ENCODE measurements around the gene SIGLEC1.

Gene SIGLEC1

GRCh38 chr20:3719046-3719445 lies 6.6 kb upstream of the SIGLEC1 start:
- TF ChIP-seq CTCF (IDR thresholded peaks at IDR 0.05; ENCODE audit: insufficient read depth, missing control alignments): no peak
- DNase-seq (ENCODE audit: insufficient read length, low spot score): no peak

GRCh38 chr20:3716195-3716834 lies 3.9 kb upstream of the SIGLEC1 start:
- no peak for FAIRE-seq
- peak; percentile 55 for TF ChIP-seq CTCF (IDR thresholded peaks at IDR 0.05; ENCODE audit: insufficient read depth, missing control alignments)
- no peak for DNase-seq (ENCODE audit: insufficient read length, low spot score)

More at GRCh38 chr20:3719046-3719445, 6.6 kb upstream of the SIGLEC1 start:
- no peak for FAIRE-seq

- no peak for DNase-seq (ENCODE audit: insufficient read length, low spot score)
These were observed 1.7 kb upstream of the SIGLEC1 start for GRCh38 chr20:3714092-3714491.

GRCh38 chr20:3711484-3711941 lies 887 bp downstream of the SIGLEC1 start:
- no peak for DNase-seq (ENCODE audit: insufficient read length, low spot score)
- TF ChIP-seq CTCF (IDR thresholded peaks at IDR 0.05; ENCODE audit: insufficient read depth, missing control alignments): no peak
- no peak for FAIRE-seq

More at GRCh38 chr20:3714092-3714491, 1.7 kb upstream of the SIGLEC1 start:
- no peak for TF ChIP-seq CTCF (IDR thresholded peaks at IDR 0.05; ENCODE audit: insufficient read depth, missing control alignments)
- no peak for FAIRE-seq

- FAIRE-seq: no peak
- peak; percentile 66 for TF ChIP-seq CTCF (IDR thresholded peaks at IDR 0.05; ENCODE audit: insufficient read depth, missing control alignments)
- peak; percentile 42 for DNase-seq (ENCODE audit: insufficient read length, low spot score)
These were observed 1.5 kb downstream of the SIGLEC1 start for GRCh38 chr20:3710703-3711483.

- FAIRE-seq (no peak), DNase-seq (ENCODE audit: insufficient read length, low spot score) (no peak)
- no peak for TF ChIP-seq CTCF (IDR thresholded peaks at IDR 0.05; ENCODE audit: insufficient read depth, missing control alignments)
These were observed 2.4 kb downstream of the SIGLEC1 start for GRCh38 chr20:3710011-3710466.

- no peak for TF ChIP-seq CTCF (IDR thresholded peaks at IDR 0.05; ENCODE audit: insufficient read depth, missing control alignments)
- FAIRE-seq (no peak), DNase-seq (ENCODE audit: insufficient read length, low spot score) (no peak)
These were observed 4.9 kb downstream of the SIGLEC1 start for GRCh38 chr20:3707508-3707899.

All from D721Med (cell line).